Duodenal mucosa (tissue), 2 donors: ENCODE results near the gene RFT1.
"Not testable (repeated sequence)": the region's sequence is repeated elsewhere in the genome, so short reads cannot be mapped to it uniquely, and the experiment has no call there.

Source experiments
- H3K27ac ChIP-seq: one replicate; pipeline ENCODE4 v1.7.0; 2013; ENCODE audit warnings: low read depth, low read length
- H3K27me3 ChIP-seq, 2 donors: one replicate each; pipeline ENCODE4 v1.7.0; 2013; ENCODE audit warnings: low read length in 2 of 2, control low read depth in 1 of 2; ENCODE audit not compliant: insufficient read depth in 2 of 2, control insufficient read depth in 1 of 2
- H3K36me3 ChIP-seq, 2 donors: one replicate each; pipeline ENCODE4 v1.7.0; 2013; ENCODE audit warnings: low read length in 2 of 2, control low read depth in 1 of 2; ENCODE audit not compliant: insufficient read depth in 2 of 2, control insufficient read depth in 1 of 2
- H3K4me1 ChIP-seq, 2 donors: one replicate each; pipeline ENCODE4 v1.7.0; 2013; ENCODE audit warnings: low read length in 2 of 2, control low read depth in 1 of 2; ENCODE audit not compliant: insufficient read depth in 2 of 2, control insufficient read depth in 1 of 2
- H3K4me3 ChIP-seq, 2 donors: one replicate each; pipeline ENCODE4 v1.7.0; 2013; ENCODE audit warnings: low read length in 2 of 2, low read depth in 1 of 2
- H3K9ac ChIP-seq, 2 donors: one replicate each; pipeline ENCODE4 v1.7.0; 2013; ENCODE audit warnings: low read length in 2 of 2, low read depth in 1 of 2
- H3K9me3 ChIP-seq, 2 donors: one replicate each; pipeline ENCODE4 v1.7.0; 2013; ENCODE audit warnings: low read length in 2 of 2, control low read depth in 1 of 2; ENCODE audit not compliant: control insufficient read depth in 1 of 2

Gene RFT1

GRCh38 chr3:53157974-53158580, 27.8 kb upstream of the RFT1 start:
- H3K4me1 ChIP-seq, result peaks cover 72 to 86% of the 10 kb centered on the region in 2 donors
- peak overlapping the region; percentile 13 to 53 for H3K9ac ChIP-seq
- no peak overlapping the region for H3K4me3 ChIP-seq
- H3K27ac ChIP-seq, result peak overlapping the region; percentile 66
- no peaks in the 10 kb centered on the region for H3K36me3 ChIP-seq
- H3K27me3 ChIP-seq, result no peaks in the 10 kb centered on the region
- H3K9me3 ChIP-seq, result no peaks in the 10 kb centered on the region

GRCh38 chr3:53156368-53156834, 26.2 kb upstream of the RFT1 start:
- no peaks in the 10 kb centered on the region for H3K27me3 ChIP-seq
- no peak overlapping the region for H3K27ac ChIP-seq
- no peaks in the 10 kb centered on the region for H3K36me3 ChIP-seq
- peaks cover 83 to 91% of the 10 kb centered on the region in 2 donors for H3K4me1 ChIP-seq
- H3K9me3 ChIP-seq, result no peaks in the 10 kb centered on the region
- H3K4me3 ChIP-seq, result peak overlapping the region; percentile 14 to 29
- H3K9ac ChIP-seq, result peak overlapping the region; percentile 40 to 60

DNA sequence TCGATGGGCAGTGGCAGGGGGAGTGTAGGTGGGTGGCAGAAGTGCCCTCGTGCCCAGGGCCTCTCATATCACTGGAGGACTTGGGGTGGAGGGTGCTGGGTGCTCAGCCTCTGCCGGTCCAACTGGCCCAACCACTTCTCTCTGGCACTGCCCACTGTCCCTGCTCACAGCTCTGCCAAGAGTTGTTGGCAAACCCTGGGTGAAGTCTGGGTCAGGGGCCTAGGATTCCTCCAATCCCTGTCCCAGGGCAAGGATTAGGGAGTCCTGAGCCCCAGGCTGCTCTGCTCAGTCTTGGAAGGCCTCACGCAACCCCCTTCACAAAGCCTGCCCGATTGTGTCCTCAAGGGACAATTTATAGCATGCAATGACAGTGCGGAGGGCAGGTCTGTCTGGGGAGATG, 25.5 kb upstream of the RFT1 start:
- H3K27me3 ChIP-seq, result no peaks in the 10 kb centered on the region
- H3K9ac ChIP-seq, result peak overlapping the region; percentile 16 to 23
- H3K36me3 ChIP-seq, result no peaks in the 10 kb centered on the region
- H3K9me3 ChIP-seq, result no peaks in the 10 kb centered on the region
- H3K27ac ChIP-seq, result peak overlapping the region; percentile 67
- H3K4me1 ChIP-seq, result peaks cover 88 to 96% of the 10 kb centered on the region in 2 donors
- peak overlapping the region in 1 of 2 donors; percentile 29 for H3K4me3 ChIP-seq

- Histone ChIP-seq H3K9me3 (no peaks in the 10 kb centered on the region), H3K27me3 (no peaks in the 10 kb centered on the region), H3K36me3 (no peaks in the 10 kb centered on the region), H3K4me1 (peaks cover 90 to 96% of the 10 kb centered on the region in 2 donors), H3K4me3 (no peak overlapping the region), H3K27ac (no peak overlapping the region), H3K9ac (no peak overlapping the region)
Measured at GRCh38 chr3:53154881-53155285, 24.6 kb upstream of the RFT1 start.

DNA sequence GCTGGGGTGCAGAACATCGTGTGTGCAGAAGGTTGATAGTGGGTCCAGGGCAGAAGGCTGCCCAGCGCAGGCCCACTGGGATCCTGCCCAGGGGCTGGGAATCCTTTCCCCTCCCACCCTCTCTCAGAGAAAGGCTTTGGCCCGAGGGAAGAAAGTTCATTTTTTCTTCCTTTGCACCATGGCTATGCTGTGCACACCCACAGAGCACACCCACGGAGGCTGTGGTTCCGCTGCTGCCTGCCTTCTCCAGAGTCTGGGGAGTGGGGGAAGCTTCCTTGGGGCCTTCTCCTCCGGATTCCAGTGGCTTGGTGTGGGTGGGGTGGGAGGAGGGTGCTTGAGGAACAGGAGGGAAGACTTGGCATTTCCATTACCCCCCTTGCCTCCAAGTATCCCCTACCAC, 23.7 kb upstream of the RFT1 start:
- peak overlapping the region in 1 of 2 donors; percentile 6 for H3K9ac ChIP-seq
- no peak overlapping the region for H3K4me3 ChIP-seq
- H3K4me1 ChIP-seq, result peaks cover 91 to 95% of the 10 kb centered on the region in 2 donors
- H3K9me3 ChIP-seq, result no peaks in the 10 kb centered on the region
- H3K27me3 ChIP-seq, result no peaks in the 10 kb centered on the region
- H3K36me3 ChIP-seq, result no peaks in the 10 kb centered on the region
- no peak overlapping the region for H3K27ac ChIP-seq

DNA sequence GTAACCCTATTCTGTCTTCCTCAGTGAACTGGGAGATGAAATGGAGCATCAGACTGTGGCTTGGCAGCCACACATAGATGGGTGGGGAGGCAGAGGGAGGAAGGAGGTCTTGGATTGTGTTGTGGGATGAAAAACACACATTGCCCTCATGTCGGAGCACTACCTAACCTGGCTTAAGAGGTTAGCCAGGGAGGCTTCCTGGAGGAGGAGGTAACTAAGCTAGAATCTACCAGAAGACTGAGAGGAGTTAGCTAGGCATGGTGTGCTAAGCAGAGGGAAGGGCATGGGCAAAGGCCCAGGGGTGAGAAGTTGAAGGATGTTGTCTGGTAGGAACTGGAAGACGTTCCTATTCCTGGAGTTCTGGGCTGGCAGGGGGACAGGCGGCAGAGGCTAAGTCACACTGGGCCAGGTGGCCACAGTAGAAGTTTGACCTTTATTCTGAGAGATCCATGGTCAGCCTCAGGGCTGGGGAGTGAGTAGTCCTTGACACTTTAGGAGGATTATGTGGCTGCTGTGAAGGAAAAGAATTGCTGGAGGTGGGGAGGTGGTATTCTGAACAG, 23.1 kb upstream of the RFT1 start:
- no peak overlapping the region for H3K4me3 ChIP-seq
- no peak overlapping the region for H3K9ac ChIP-seq
- H3K4me1 ChIP-seq, result peaks cover 85 to 90% of the 10 kb centered on the region in 2 donors
- no peaks in the 10 kb centered on the region for H3K36me3 ChIP-seq
- H3K9me3 ChIP-seq, result no peaks in the 10 kb centered on the region
- no peak overlapping the region for H3K27ac ChIP-seq
- no peaks in the 10 kb centered on the region for H3K27me3 ChIP-seq

GRCh38 chr3:53151870-53152660, 21.8 kb upstream of the RFT1 start:
- Histone ChIP-seq H3K9me3 (no peaks in the 10 kb centered on the region), H3K27me3 (no peaks in the 10 kb centered on the region), H3K36me3 (no peaks in the 10 kb centered on the region), H3K27ac (no peak overlapping the region), H3K4me3 (no peak overlapping the region), H3K9ac (peak overlapping the region in 1 of 2 donors; percentile 2), H3K4me1 (peaks cover 86 to 90% of the 10 kb centered on the region in 2 donors)

GRCh38 chr3:53151465-53151864, 21.2 kb upstream of the RFT1 start:
- Histone ChIP-seq H3K4me1 (peaks cover 87 to 90% of the 10 kb centered on the region in 2 donors), H3K4me3 (no peak overlapping the region), H3K27ac (no peak overlapping the region), H3K27me3 (no peaks in the 10 kb centered on the region), H3K9ac (no peak overlapping the region), H3K9me3 (no peaks in the 10 kb centered on the region), H3K36me3 (no peaks in the 10 kb centered on the region)

DNA sequence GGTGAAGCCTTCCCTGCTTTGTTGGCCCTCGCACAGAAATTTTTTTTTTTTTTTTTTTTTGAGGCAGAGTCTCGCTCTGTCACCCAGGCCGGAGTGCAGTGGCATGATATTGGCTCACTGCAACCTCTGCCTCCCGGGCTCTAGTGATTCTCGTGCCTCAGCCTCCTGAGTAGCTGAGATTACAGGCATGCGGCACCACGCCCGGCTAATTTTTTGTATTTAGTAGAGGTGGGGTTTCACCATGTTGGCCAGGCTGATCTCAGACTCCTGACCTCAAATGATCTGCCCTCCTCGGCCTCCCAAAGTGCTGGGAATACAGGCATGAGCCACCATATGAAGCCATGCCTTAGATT, 20.8 kb upstream of the RFT1 start:
- not testable (repeated sequence) for H3K9me3 ChIP-seq, H3K4me3 ChIP-seq, H3K27me3 ChIP-seq, H3K27ac ChIP-seq, H3K9ac ChIP-seq, H3K36me3 ChIP-seq
- peaks cover 90 to 91% of the 10 kb centered on the region in 2 donors for H3K4me1 ChIP-seq
